Stimulated activated CD4-positive, alpha-beta T cell treated with anti-CD3 and anti-CD28 coated beads, TNF-alpha, amount 100 ng/mL, for 4 hours (primary cell): ENCODE data around the gene ITGA7.

ENCODE experiments used
- DNase-seq, 3 experiments: peaks; one replicate each; pipeline ENCODE4 v3.0.0-alpha.2; 2020; ENCODE audit warnings: low read depth in 3 of 3

The ITGA7 gene

GRCh38 chr12:55647027-55647426, 60.7 kb downstream of the ITGA7 start:
- DNase-seq: no peak

- no peak for DNase-seq
Observed at GRCh38 chr12:55644591-55644990, 63.1 kb downstream of the ITGA7 start.

DNA sequence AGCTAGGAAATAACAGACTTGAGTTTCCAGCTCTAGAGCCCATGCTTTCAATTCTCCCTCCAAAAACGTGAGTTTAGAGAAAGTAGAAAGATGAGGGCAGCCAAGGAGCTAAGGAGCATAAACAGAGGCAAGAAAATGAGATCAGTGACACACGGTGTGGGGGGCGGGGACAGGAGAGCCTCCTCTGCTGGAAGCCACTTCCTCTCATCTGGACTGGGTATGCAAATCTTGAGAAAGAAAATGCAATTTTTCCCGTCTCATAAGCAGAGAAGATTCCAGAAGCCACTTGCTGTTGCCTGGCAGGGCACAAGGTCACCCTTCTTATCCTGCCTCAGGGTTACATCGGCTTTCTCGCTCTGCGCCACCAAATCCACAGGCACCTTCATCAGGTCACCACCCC, 65.0 kb downstream of the ITGA7 start:
- no peak for DNase-seq

DNA sequence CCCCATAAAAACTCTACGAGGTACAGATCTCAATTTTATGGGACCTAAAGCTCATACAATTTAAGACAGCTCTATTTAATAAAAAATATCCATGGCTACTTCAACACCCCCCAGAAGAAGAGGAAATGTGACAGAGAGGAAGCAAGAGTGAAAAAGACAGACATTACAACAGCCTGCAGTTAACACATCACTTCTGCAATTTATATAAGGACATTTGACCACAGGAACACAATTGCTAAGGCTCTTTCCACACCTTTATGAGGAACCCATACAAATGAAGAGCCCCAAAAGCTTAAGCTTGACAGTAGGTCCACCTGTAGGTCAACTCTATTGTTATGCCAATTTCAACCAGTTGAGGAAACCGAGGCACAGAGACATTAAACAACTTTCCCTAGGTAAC, 65.4 kb downstream of the ITGA7 start:
- DNase-seq: no peak

GRCh38 chr12:55641595-55641994, 66.1 kb downstream of the ITGA7 start:
- DNase-seq: no peak

DNA sequence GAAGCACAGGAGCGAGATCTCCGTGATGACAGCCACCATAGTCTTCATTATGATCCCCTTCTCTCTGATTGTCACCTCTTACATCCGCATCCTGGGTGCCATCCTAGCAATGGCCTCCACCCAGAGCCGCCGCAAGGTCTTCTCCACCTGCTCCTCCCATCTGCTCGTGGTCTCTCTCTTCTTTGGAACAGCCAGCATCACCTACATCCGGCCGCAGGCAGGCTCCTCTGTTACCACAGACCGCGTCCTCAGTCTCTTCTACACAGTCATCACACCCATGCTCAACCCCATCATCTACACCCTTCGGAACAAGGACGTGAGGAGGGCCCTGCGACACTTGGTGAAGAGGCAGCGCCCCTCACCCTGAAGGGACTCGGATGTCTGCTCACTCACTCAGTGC, 70.2 kb downstream of the ITGA7 start:
- no peak for DNase-seq

- DNase-seq: no peak
Observed at GRCh38 chr12:55636853-55637252, 70.9 kb downstream of the ITGA7 start, which contains the start of gene OR10P1. Gene OR10P1 (plus strand): TSS chr12:55636892. CDS start chr12:55636892, 0 bp downstream.

DNA sequence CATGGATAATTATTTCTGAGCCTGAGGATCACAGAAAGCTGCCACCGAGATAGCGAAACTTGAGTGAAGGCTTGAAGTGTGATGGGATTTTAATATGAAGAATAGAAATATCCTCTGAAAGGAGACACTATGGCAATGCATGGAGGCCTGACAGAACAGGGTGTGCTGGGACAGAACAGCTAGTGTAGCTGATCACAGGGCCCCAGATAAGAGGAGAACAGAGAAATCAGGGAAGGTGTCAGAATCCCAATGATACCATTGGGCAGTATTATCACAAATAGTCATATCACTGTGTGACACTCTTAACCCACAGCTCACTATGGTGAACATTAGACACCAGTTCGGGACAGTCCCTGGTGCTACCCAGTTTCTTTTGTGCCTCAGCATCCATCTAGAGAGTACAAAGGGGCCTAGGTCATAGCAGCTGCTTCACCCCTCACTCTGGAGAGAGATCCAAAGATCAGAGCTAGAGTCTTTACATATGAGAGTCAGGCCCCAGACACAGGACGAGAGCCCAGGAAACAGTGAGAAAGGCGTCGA, 71.5 kb downstream of the ITGA7 start:
- DNase-seq: no peak
